Measurements from ENCODE around the gene NDUFAF3.

The NDUFAF3 gene

DNA sequence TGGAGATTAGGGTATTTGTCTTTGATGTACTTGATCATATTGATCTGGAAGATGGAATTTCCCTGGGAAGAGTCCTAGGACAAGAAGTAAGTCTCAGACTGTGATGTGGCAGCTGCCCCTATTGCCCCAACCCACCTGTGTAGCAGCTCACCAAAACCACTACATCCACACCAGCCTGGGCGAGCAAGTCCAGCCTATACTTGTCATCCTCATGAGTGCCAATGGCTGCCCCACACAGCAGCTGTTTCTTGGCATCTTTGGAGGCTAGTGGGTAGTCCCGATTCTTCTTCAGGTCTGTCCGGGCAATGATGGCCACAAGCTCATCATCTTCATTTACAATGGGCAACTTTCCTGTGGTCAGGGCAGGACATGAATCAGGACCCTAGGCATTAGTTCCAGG is 4.6 kb downstream of the NDUFAF3 start:
- no peak overlapping the region for H3K9ac ChIP-seq (ENCODE audit: low read depth in 1 of 2, low read length in 2 of 2)
- peaks cover 34 to 50% of the 10 kb centered on the region in 2 donors for H3K36me3 ChIP-seq (ENCODE audit: control insufficient read depth in 1 of 2, insufficient read depth in 2 of 2, low read length in 2 of 2)
- H3K4me1 ChIP-seq (ENCODE audit: control insufficient read depth in 1 of 2, insufficient read depth in 2 of 2, low read length in 2 of 2), result peaks cover 29 to 48% of the 10 kb centered on the region in 2 donors
- H3K27me3 ChIP-seq (ENCODE audit: control insufficient read depth in 1 of 2, insufficient read depth in 2 of 2, low read length in 2 of 2), result no peaks in the 10 kb centered on the region
- no peak overlapping the region for H3K27ac ChIP-seq (ENCODE audit: low read depth, low read length)
- H3K4me3 ChIP-seq (ENCODE audit: low read depth in 1 of 2, low read length in 2 of 2), result no peak overlapping the region
- H3K9me3 ChIP-seq (ENCODE audit: control insufficient read depth in 1 of 2, low read length in 2 of 2), result no peaks in the 10 kb centered on the region

DNA sequence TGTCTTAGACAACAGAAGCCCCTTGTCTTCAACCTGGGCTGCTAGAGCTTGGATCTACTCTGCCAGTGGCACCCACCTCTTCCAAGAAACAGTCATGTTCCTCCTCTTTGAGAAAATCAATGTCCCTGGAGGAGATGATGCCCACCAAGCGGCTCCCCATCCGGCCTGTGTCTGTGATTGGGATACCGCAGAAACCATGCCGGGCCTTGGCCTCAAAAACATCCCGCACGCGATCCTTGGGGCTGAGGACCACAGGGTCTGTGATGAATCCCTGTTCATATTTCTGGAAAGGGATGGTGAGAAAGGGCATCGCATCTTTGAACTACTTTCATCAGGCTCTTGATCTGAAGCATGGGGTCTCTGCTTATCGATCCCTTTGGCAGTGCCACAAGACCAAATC is 5.7 kb downstream of the NDUFAF3 start:
- Histone ChIP-seq H3K9me3 (ENCODE audit: control insufficient read depth in 1 of 2, low read length in 2 of 2) (no peaks in the 10 kb centered on the region), H3K27me3 (ENCODE audit: control insufficient read depth in 1 of 2, insufficient read depth in 2 of 2, low read length in 2 of 2) (no peaks in the 10 kb centered on the region), H3K27ac (ENCODE audit: low read depth, low read length) (no peak overlapping the region), H3K9ac (ENCODE audit: low read depth in 1 of 2, low read length in 2 of 2) (peak overlapping the region in 1 of 2 donors; percentile 75), H3K4me1 (ENCODE audit: control insufficient read depth in 1 of 2, insufficient read depth in 2 of 2, low read length in 2 of 2) (peaks cover 27 to 45% of the 10 kb centered on the region in 2 donors), H3K36me3 (ENCODE audit: control insufficient read depth in 1 of 2, insufficient read depth in 2 of 2, low read length in 2 of 2) (peaks cover 45 to 61% of the 10 kb centered on the region in 2 donors), H3K4me3 (ENCODE audit: low read depth in 1 of 2, low read length in 2 of 2) (no peak overlapping the region)

DNA sequence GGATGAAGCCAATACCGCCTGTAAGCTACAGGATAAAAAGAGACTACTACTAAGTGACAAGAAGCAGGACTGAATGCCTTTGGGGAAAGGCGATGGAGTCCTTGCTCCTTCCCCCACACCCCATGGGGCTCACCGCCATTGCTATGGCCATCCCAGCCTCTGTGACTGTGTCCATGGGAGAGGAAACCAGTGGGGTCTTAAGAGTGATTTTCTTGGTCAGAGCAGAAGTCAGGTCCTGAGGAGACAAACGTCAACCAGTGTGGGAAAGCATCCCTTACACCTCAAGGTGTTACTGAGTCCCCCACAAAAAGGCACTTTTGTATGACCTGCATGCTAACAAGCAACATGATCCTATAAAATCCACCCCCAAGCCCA is 6.4 kb downstream of the NDUFAF3 start:
- Histone ChIP-seq H3K27ac (ENCODE audit: low read depth, low read length) (no peak overlapping the region), H3K4me1 (ENCODE audit: control insufficient read depth in 1 of 2, insufficient read depth in 2 of 2, low read length in 2 of 2) (peaks cover 20 to 39% of the 10 kb centered on the region in 2 donors), H3K4me3 (ENCODE audit: low read depth in 1 of 2, low read length in 2 of 2) (peak overlapping the region; percentile 64 to 90), H3K27me3 (ENCODE audit: control insufficient read depth in 1 of 2, insufficient read depth in 2 of 2, low read length in 2 of 2) (no peaks in the 10 kb centered on the region), H3K9me3 (ENCODE audit: control insufficient read depth in 1 of 2, low read length in 2 of 2) (no peaks in the 10 kb centered on the region), H3K36me3 (ENCODE audit: control insufficient read depth in 1 of 2, insufficient read depth in 2 of 2, low read length in 2 of 2) (peaks cover 51 to 68% of the 10 kb centered on the region in 2 donors), H3K9ac (ENCODE audit: low read depth in 1 of 2, low read length in 2 of 2) (peak overlapping the region; percentile 75 to 98)

DNA sequence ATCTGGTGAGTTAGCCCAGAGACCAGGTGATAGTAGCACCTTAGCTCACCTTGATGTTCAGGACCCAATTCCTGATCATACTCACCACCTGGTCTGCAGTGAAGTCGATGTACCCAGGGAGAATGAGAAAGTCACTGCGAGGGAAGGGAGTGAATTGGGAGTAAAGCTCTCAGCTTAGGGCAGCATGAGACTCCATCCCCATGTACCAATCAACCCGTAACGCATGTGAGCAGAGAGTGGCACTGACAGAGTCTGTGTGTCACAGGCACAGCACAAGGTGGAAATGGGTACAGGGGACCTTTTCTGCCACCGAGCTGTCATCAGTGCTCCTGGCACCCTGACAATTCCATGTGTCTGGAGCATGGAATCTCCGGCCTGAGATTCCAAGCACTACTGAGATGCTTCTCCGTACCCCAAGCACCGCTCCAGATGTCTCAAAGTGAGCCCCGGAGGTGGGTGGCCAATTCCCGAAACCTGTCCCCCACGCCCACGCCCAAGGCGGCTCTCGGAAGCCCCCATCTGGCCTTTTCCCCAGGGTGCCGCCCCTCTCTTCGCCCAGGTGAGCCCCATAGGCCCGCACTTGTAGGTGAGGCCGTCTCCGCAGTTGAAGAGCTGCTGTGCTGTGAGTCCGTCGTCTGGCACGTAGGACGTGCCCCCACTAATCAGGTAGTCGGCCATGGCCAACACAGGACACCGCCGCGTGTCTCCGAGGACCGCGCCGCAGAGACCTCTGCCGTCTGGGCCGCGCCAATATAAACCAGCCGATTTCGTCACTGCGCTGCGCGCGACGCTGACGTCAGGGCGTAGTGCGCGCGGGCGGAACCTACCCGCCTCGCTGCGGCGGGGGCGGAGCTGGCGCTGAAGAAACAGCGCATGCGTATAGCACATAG is 7.0 kb downstream of the NDUFAF3 start, which contains the start of gene IMPDH2:
TSS of gene IMPDH2 (minus strand) at position 726 of the 890 bp plus-strand sequence. CDS start at position 678, 48 bp downstream.
- Histone ChIP-seq H3K4me3 (ENCODE audit: low read depth in 1 of 2, low read length in 2 of 2) (peak within 1 kb of the TSS; percentile 64 to 90), H3K4me1 (ENCODE audit: control insufficient read depth in 1 of 2, insufficient read depth in 2 of 2, low read length in 2 of 2) (peaks cover 20 to 32% of the 10 kb centered on the region in 2 donors), H3K27ac (ENCODE audit: low read depth, low read length) (peak within 1 kb of the TSS; percentile 80), H3K36me3 (ENCODE audit: control insufficient read depth in 1 of 2, insufficient read depth in 2 of 2, low read length in 2 of 2) (peaks cover 50 to 68% of the 10 kb centered on the region in 2 donors), H3K9me3 (ENCODE audit: control insufficient read depth in 1 of 2, low read length in 2 of 2) (no peaks in the 10 kb centered on the region), H3K9ac (ENCODE audit: low read depth in 1 of 2, low read length in 2 of 2) (peak within 1 kb of the TSS; percentile 75 to 98), H3K27me3 (ENCODE audit: control insufficient read depth in 1 of 2, insufficient read depth in 2 of 2, low read length in 2 of 2) (no peaks in the 10 kb centered on the region)

DNA sequence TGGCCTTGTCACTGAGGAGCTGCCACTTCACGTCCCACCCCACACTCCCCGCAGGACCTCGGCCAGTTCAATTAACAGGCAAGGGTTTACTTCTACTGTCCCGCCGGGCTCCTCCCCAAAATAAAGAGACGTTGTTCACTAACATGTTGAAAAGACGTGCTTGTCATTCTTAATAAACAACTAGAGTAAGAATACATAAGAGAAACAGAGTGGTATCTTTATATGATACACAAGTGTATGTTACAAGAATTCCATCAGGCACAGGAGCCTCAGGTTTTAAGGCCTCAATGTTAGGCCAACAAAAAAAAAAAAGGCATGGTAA is 7.6 kb downstream of the NDUFAF3 start:
- Histone ChIP-seq H3K36me3 (ENCODE audit: control insufficient read depth in 1 of 2, insufficient read depth in 2 of 2, low read length in 2 of 2) (peaks cover 47 to 67% of the 10 kb centered on the region in 2 donors), H3K4me3 (ENCODE audit: low read depth in 1 of 2, low read length in 2 of 2) (peak overlapping the region; percentile 64 to 90), H3K9ac (ENCODE audit: low read depth in 1 of 2, low read length in 2 of 2) (peak overlapping the region; percentile 75 to 98), H3K27ac (ENCODE audit: low read depth, low read length) (peak overlapping the region; percentile 80), H3K4me1 (ENCODE audit: control insufficient read depth in 1 of 2, insufficient read depth in 2 of 2, low read length in 2 of 2) (peaks cover 20 to 30% of the 10 kb centered on the region in 2 donors), H3K27me3 (ENCODE audit: control insufficient read depth in 1 of 2, insufficient read depth in 2 of 2, low read length in 2 of 2) (no peaks in the 10 kb centered on the region), H3K9me3 (ENCODE audit: control insufficient read depth in 1 of 2, low read length in 2 of 2) (no peaks in the 10 kb centered on the region)

DNA sequence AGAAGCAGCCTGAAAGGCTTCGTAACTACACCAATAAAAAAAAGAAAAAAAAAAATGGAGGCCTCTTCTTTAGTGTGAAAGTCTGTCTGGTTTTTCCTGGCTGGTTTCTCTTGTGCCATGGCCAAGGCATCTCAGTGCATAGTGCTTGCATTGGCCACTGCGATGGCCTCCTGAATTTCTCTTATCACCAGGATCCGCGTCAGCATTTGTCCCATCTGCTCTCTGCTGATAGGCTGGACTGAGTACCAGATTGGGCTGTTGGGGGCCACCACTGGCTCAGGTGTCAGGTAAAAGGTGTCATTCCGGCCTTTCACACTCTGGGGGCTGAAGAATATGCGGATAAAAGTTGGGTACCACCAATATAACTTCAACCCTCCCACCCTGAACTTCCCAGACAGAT is 8.4 kb downstream of the NDUFAF3 start:
- Histone ChIP-seq H3K4me1 (ENCODE audit: control insufficient read depth in 1 of 2, insufficient read depth in 2 of 2, low read length in 2 of 2) (peaks cover 18 to 24% of the 10 kb centered on the region in 2 donors), H3K9me3 (ENCODE audit: control insufficient read depth in 1 of 2, low read length in 2 of 2) (no peaks in the 10 kb centered on the region)

DNA sequence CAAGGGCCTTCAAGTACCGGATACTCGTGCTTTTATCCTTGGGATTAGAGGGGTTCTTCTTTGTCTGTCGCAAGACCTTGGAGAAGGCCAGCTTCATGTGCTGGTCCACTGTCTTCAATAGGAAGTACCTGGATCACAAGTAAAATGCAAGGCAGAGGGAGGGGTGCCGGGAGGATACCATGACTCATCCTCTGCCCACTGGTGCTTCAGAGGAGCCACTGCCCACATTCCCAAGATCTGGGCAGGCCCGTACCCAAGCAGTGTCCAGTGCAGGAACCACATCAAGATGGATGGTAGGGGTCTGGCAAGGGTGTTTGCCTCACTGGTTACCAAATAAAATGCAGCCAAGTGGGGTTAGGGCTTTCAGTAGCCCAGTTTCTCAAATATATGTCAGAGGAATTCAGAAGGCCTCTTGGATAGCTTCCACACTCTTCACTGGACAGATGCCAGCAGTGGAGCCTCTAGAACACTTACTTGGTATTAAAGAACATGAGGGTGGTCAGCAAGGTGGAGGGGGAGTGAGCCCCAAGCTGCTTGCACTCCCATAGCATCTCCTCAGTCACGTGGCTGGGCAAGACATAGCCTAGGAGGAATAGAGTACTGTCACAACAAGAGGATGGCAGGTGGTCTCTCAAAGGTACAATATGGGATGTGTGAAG is 10.9 kb downstream of the NDUFAF3 start:
- Histone ChIP-seq H3K4me1 (ENCODE audit: control insufficient read depth in 1 of 2, insufficient read depth in 2 of 2, low read length in 2 of 2) (peaks cover 11 to 14% of the 10 kb centered on the region in 2 donors), H3K36me3 (ENCODE audit: control insufficient read depth in 1 of 2, insufficient read depth in 2 of 2, low read length in 2 of 2) (peaks cover 28 to 59% of the 10 kb centered on the region in 2 donors), H3K27ac (ENCODE audit: low read depth, low read length) (no peak overlapping the region), H3K9me3 (ENCODE audit: control insufficient read depth in 1 of 2, low read length in 2 of 2) (no peaks in the 10 kb centered on the region), H3K4me3 (ENCODE audit: low read depth in 1 of 2, low read length in 2 of 2) (no peak overlapping the region), H3K27me3 (ENCODE audit: control insufficient read depth in 1 of 2, insufficient read depth in 2 of 2, low read length in 2 of 2) (no peaks in the 10 kb centered on the region), H3K9ac (ENCODE audit: low read depth in 1 of 2, low read length in 2 of 2) (no peak overlapping the region)

More for the DNA sequence above, 8.4 kb downstream of the NDUFAF3 start:
- Histone ChIP-seq H3K27ac (ENCODE audit: low read depth, low read length) (no peak overlapping the region), H3K27me3 (ENCODE audit: control insufficient read depth in 1 of 2, insufficient read depth in 2 of 2, low read length in 2 of 2) (no peaks in the 10 kb centered on the region), H3K4me3 (ENCODE audit: low read depth in 1 of 2, low read length in 2 of 2) (no peak overlapping the region), H3K36me3 (ENCODE audit: control insufficient read depth in 1 of 2, insufficient read depth in 2 of 2, low read length in 2 of 2) (peaks cover 39 to 67% of the 10 kb centered on the region in 2 donors), H3K9ac (ENCODE audit: low read depth in 1 of 2, low read length in 2 of 2) (no peak overlapping the region)

DNA sequence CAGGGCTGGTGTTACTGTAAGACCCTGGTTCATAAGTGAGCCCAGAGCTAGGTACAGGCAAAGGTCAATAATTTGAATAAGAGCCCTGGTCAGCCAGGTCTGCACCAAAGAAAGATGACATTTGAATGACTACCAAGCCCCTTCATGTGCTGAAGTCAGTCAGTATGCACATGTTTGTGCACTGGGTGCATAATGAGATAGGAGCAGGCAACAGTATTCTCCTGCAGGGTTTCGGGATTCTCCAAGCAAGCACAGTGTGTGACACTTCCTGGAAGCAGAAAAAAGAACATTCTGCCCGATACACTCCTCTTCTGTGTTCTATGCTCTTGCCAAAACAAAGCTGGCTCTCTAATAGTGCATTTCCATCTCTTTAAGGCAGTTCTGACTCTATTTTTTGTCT is 12.7 kb downstream of the NDUFAF3 start:
- Histone ChIP-seq H3K27ac (ENCODE audit: low read depth, low read length) (no peak overlapping the region), H3K4me3 (ENCODE audit: low read depth in 1 of 2, low read length in 2 of 2) (no peak overlapping the region), H3K9me3 (ENCODE audit: control insufficient read depth in 1 of 2, low read length in 2 of 2) (no peaks in the 10 kb centered on the region), H3K9ac (ENCODE audit: low read depth in 1 of 2, low read length in 2 of 2) (no peak overlapping the region), H3K4me1 (ENCODE audit: control insufficient read depth in 1 of 2, insufficient read depth in 2 of 2, low read length in 2 of 2) (no peaks in the 10 kb centered on the region), H3K27me3 (ENCODE audit: control insufficient read depth in 1 of 2, insufficient read depth in 2 of 2, low read length in 2 of 2) (no peaks in the 10 kb centered on the region), H3K36me3 (ENCODE audit: control insufficient read depth in 1 of 2, insufficient read depth in 2 of 2, low read length in 2 of 2) (peaks cover 28 to 59% of the 10 kb centered on the region in 2 donors)

DNA sequence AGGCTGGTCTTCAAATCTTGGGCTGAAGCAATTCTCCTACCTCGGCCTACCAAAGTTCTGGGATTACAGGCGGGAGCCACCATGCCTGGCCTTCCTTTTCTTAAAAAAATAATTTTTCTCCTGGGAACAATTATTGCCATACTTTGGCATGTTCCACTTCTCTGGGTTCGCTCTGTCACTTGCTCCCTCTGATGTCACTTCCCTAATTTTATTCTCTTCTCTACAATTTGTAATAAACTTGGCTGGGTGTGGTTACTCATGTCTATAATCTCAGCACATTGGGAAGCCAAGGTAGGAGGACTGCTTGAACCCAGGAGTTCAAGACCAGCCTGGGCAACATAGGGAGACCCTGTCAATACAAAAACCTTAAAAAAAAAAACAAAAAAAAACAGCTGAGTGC is 13.4 kb downstream of the NDUFAF3 start:
- no peaks in the 10 kb centered on the region for H3K4me1 ChIP-seq (ENCODE audit: control insufficient read depth in 1 of 2, insufficient read depth in 2 of 2, low read length in 2 of 2)
- no peak overlapping the region for H3K4me3 ChIP-seq (ENCODE audit: low read depth in 1 of 2, low read length in 2 of 2)
- H3K27me3 ChIP-seq (ENCODE audit: control insufficient read depth in 1 of 2, insufficient read depth in 2 of 2, low read length in 2 of 2), result no peaks in the 10 kb centered on the region
- no peaks in the 10 kb centered on the region for H3K9me3 ChIP-seq (ENCODE audit: control insufficient read depth in 1 of 2, low read length in 2 of 2)
- no peak overlapping the region for H3K9ac ChIP-seq (ENCODE audit: low read depth in 1 of 2, low read length in 2 of 2)
- peaks cover 28 to 60% of the 10 kb centered on the region in 2 donors for H3K36me3 ChIP-seq (ENCODE audit: control insufficient read depth in 1 of 2, insufficient read depth in 2 of 2, low read length in 2 of 2)
- no peak overlapping the region for H3K27ac ChIP-seq (ENCODE audit: low read depth, low read length)

DNA sequence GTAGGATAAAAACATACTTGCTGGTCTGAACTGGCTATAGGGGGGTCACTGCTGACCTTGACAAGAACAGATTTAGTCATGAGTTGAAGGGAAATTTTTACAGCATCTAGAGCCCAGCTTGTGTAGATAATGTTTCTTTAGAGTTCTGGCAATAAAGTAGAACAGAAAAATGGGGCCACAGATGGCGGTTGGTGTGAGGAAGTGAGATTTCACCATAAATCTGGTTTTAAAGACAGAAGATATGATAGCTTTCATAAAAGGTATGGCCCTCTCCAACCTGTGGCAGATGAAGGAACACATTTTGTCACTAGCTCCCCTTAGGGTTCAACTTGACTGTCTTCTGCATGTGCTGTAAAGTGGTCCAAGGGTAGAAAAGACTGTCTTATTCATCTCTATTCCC is 31.6 kb downstream of the NDUFAF3 start:
- peaks cover 34 to 62% of the 10 kb centered on the region in 2 donors for H3K36me3 ChIP-seq (ENCODE audit: control insufficient read depth in 1 of 2, insufficient read depth in 2 of 2, low read length in 2 of 2)
- no peak overlapping the region for H3K9ac ChIP-seq (ENCODE audit: low read depth in 1 of 2, low read length in 2 of 2)
- H3K4me1 ChIP-seq (ENCODE audit: control insufficient read depth in 1 of 2, insufficient read depth in 2 of 2, low read length in 2 of 2), result no peaks in the 10 kb centered on the region
- no peaks in the 10 kb centered on the region for H3K9me3 ChIP-seq (ENCODE audit: control insufficient read depth in 1 of 2, low read length in 2 of 2)
- H3K27me3 ChIP-seq (ENCODE audit: control insufficient read depth in 1 of 2, insufficient read depth in 2 of 2, low read length in 2 of 2), result no peaks in the 10 kb centered on the region
- no peak overlapping the region for H3K4me3 ChIP-seq (ENCODE audit: low read depth in 1 of 2, low read length in 2 of 2)
- H3K27ac ChIP-seq (ENCODE audit: low read depth, low read length), result no peak overlapping the region
